B cell (primary cell): ENCODE data around the gene TERC. TPM values are rescaled to one million over a fixed set of nuclear protein-coding genes. Genes with fewer than 3 reads are reported as not detected.

Experiments
- ATAC-seq: fragments of 200-7000 bp; cut with Tn5 transposase; one replicate; pipeline ENCODE4 v1.10.0; 2021; ENCODE audit warnings: low read depth, mild to moderate bottlenecking, moderate number of reproducible peaks, moderate library complexity
- CTCF ChIA-PET: fragments of 350-600 bp; sonication (Branson Sonifier 250); formaldehyde crosslinking; loops from one replicate; lab custom pipeline; 2021; ENCODE audit warnings: antibody characterized with exemption, inconsistent platforms; lab: Charles Lee
- POLR2A ChIA-PET: fragments of 350-600 bp; sonication (Branson Sonifier 250); formaldehyde crosslinking; loops from one replicate; lab custom pipeline; 2021; ENCODE audit warnings: antibody characterized with exemption; lab: Charles Lee
- DNase-seq: peaks from one replicate; pipeline ENCODE4 v3.0.0; 2013
- H2AFZ ChIP-seq: 2 replicates; pipeline ENCODE4 v1.6.1; 2012; ENCODE audit warnings: mild to moderate bottlenecking, low read depth, low read length; ENCODE audit not compliant: insufficient read depth, poor library complexity, severe bottlenecking
- H3K27ac ChIP-seq, 2 donors: 1 replicate in 1 of 2; 2 replicates in 1 of 2; pipeline ENCODE4 v1.5.1; 2012 to 2013; ENCODE audit warnings: low read length in 2 of 2, mild to moderate bottlenecking in 2 of 2, moderate library complexity in 1 of 2
- H3K27me3 ChIP-seq, 4 experiments: fragments of 200-600 bp in 1 of 4; sonication (generic) in 1 of 4; replicated peaks in 1 of 4; 1 replicate in 2 of 4; 2 replicates in 2 of 4; pipeline versions ENCODE4 v1.6.1 to v1.7.0; 2013 to 2016; ENCODE audit warnings: low read length in 3 of 4, mild to moderate bottlenecking in 2 of 4, mixed read lengths in 1 of 4, moderate library complexity in 1 of 4; ENCODE audit not compliant: insufficient read depth in 4 of 4, control insufficient read depth in 3 of 4; ENCODE audit errors: control extremely low read depth in 1 of 4
- H3K36me3 ChIP-seq, 2 experiments: replicated peaks in 1 of 2; 1 replicate in 1 of 2; 2 replicates in 1 of 2; pipeline versions ENCODE4 v1.6.1 to v1.7.1; 2013; ENCODE audit warnings: low read length in 1 of 2; ENCODE audit not compliant: insufficient read depth in 2 of 2, control insufficient read depth in 1 of 2; ENCODE audit errors: control extremely low read depth in 1 of 2, extremely low read depth in 1 of 2
- H3K4me1 ChIP-seq, 2 donors: fragments of 200-600 bp in 1 of 2; sonication (generic) in 1 of 2; 1 replicate in 1 of 2; 2 replicates in 1 of 2; pipeline versions ENCODE4 v1.5.1 to v1.6.1; 2013 to 2017; ENCODE audit warnings: low read length in 2 of 2; ENCODE audit not compliant: control insufficient read depth in 2 of 2, insufficient read depth in 2 of 2
- H3K4me2 ChIP-seq: replicated peaks from 2 replicates; pipeline ENCODE3; 2012; ENCODE audit warnings: mild to moderate bottlenecking, low read depth, low read length; ENCODE audit not compliant: poor library complexity, severe bottlenecking
- H3K4me3 ChIP-seq, 5 experiments: fragments of 200-600 bp in 1 of 5; sonication (generic) in 1 of 5; 1 replicate in 3 of 5; 2 replicates in 2 of 5; pipeline versions ENCODE4 v1.5.1 to v1.7.0; 2011 to 2016; ENCODE audit warnings: low read length in 4 of 5, mild to moderate bottlenecking in 4 of 5, low read depth in 2 of 5, control low read depth in 1 of 5, moderate library complexity in 1 of 5; ENCODE audit not compliant: insufficient read depth in 1 of 5; ENCODE audit errors: control extremely low read depth in 1 of 5, extremely low read depth in 1 of 5
- H3K79me2 ChIP-seq: fragments of 200-600 bp; sonication (generic); one replicate; pipeline ENCODE4 v1.6.0; 2016; ENCODE audit warnings: low read length; ENCODE audit not compliant: control insufficient read depth, insufficient read depth
- H3K9ac ChIP-seq: fragments of 200-600 bp; sonication (generic); 2 replicates; pipeline ENCODE4 v1.6.1; 2017; ENCODE audit warnings: mild to moderate bottlenecking, low read length, moderate library complexity
- H3K9me3 ChIP-seq, 3 donors: one replicate each; pipeline versions ENCODE4 v1.6.1 to v1.7.1; 2013; ENCODE audit warnings: low read length in 2 of 3; ENCODE audit not compliant: control insufficient read depth in 2 of 3, insufficient read depth in 1 of 3; ENCODE audit errors: control extremely low read depth in 1 of 3
- H4K20me1 ChIP-seq: 2 replicates; pipeline ENCODE4 v1.6.0; 2012; ENCODE audit warnings: mild to moderate bottlenecking, low read length; ENCODE audit not compliant: insufficient read depth, control insufficient read depth, poor library complexity, severe bottlenecking
- H3K27ac Mint-ChIP-seq: one replicate; pipeline ENCODE4 v1.8.0; 2021; ENCODE audit warnings: mixed read lengths
- H3K27me3 Mint-ChIP-seq: one replicate; pipeline ENCODE4 v1.8.0; 2021; ENCODE audit warnings: mixed read lengths
- H3K4me1 Mint-ChIP-seq: one replicate; pipeline ENCODE4 v1.8.0; 2021; ENCODE audit warnings: mixed read lengths
- H3K4me3 Mint-ChIP-seq: one replicate; pipeline ENCODE4 v1.8.0; 2021; ENCODE audit warnings: mixed read lengths
- H3K9me3 Mint-ChIP-seq: one replicate; pipeline ENCODE4 v1.8.0; 2022; ENCODE audit warnings: mixed read lengths; ENCODE audit not compliant: insufficient read depth
- CTCF ChIP-seq: fragments of 200-600 bp; IDR thresholded peaks from one replicate; pipeline ENCODE4 v1.8.0; 2022; ENCODE audit warnings: antibody characterized with exemption, mild to moderate bottlenecking
- EZH2 ChIP-seq: IDR thresholded peaks from 2 replicates; pipeline ENCODE4 v1.6.1; 2012; ENCODE audit warnings: borderline replicate concordance, low read depth, mild to moderate bottlenecking, moderate library complexity, low read length; ENCODE audit not compliant: insufficient read depth, poor library complexity, severe bottlenecking
- WGBS: methylation state at CpG from one replicate; pipeline ENCODE4 v1.1.5; 2013; ENCODE audit warnings: missing lambda C conversion rate; ENCODE audit not compliant: insufficient coverage; 5-methylcytosine and 5-hydroxymethylcytosine counted together
- intact Hi-C: fragments of 100-400 bp; cut with micrococcal nuclease; formaldehyde crosslinking; loops from one replicate; pipeline ENCODE4 v1.10.0; 2022
- polyA plus RNA-seq: library from polyadenylated mRNA; depleted of rRNA; stranded (reverse); fragments of >200 nt; gene quantifications from 2 replicates; pipeline ENCODE4 v1.2.3, GENCODE V29; 2012
- total RNA-seq, 2 donors: library from RNA; stranded (reverse); fragments of 120-200 nt in 1 of 2; gene quantifications; 1 replicate in 1 of 2; 2 replicates in 1 of 2; pipeline versions ENCODE4 v1.2.3 to v1.2.4, GENCODE V29; 2013 to 2022

TERC gene
- total and polyA plus RNA-seq, 2 donors (not counting 1 experiment from before 2014, with no cell fraction given) = 1.3 to 10.6 TPM

- CTCF ChIA-PET = interaction anchor here (0.6 to 3.3 kb wide), 9 partner anchors 8 to 1092 kb away, joined by 3 to 21 read pairs (median 3); partner anchors contain the start of genes LRRC34, LRRIQ4 and TERC
- Histone ChIP-seq H3K79me2 (peaks cover 33% of the 10 kb centered on the region), H3K4me3 (peak overlapping the region; percentile 89 to 97 (median 91)), H4K20me1 (no peaks in the 10 kb centered on the region), H2AFZ (peak overlapping the region; percentile 98), H3K27me3 (no peaks in the 10 kb centered on the region), H3K4me1 (peaks cover 16 to 19% of the 10 kb centered on the region in 2 donors), H3K9ac (peak overlapping the region; percentile 96), H3K27ac (peak overlapping the region; percentile 97), H3K36me3 (peaks cover 0 to 19% of the 10 kb centered on the region in 2 experiments), H3K4me2 (peak overlapping the region; percentile 78), H3K9me3 (peaks cover 0 to 7% (median 0%) of the 10 kb centered on the region in 3 donors)
- POLR2A ChIA-PET = interaction anchor here (0.5 to 3.0 kb wide), 7 partner anchors 13 to 585 kb away, joined by 3 to 23 read pairs (median 8); partner anchors contain the start of genes LRRC34, LRRIQ4, SEC62 and SKIL
- no peak for TF ChIP-seq EZH2
- TF ChIP-seq CTCF = no peak
- intact Hi-C loops = loop anchor here (2.0 to 5.0 kb wide), 4 partner anchors 91 to 409 kb away; partner anchors contain the start of genes PHC3 and SEC62
- Mint-ChIP-seq H3K4me1 (peaks cover 42% of the 10 kb centered on the region), H3K27me3 (no peaks in the 10 kb centered on the region), H3K9me3 (no peaks in the 10 kb centered on the region), H3K27ac (peak overlapping the region; percentile 99), H3K4me3 (peak overlapping the region; percentile 100)
- under 1% methylated on average over 13 of the region's 27 CpGs for WGBS
- peak; percentile 9 for ATAC-seq
- DNase-seq = peak; percentile 92
Measured at GRCh38 chr3:169771497-169772304, 6.8 kb upstream of the TERC start.
